CD14-positive monocyte (primary cell): ENCODE measurements around the gene ZC3H12C. TPM values are rescaled to one million over a fixed set of nuclear protein-coding genes. Genes with fewer than 3 reads are reported as not detected.

Experiments
- DNase-seq, 3 donors: peaks; one replicate each; pipeline ENCODE4 v3.0.0-alpha.2; 2011 to 2022
- H2AFZ ChIP-seq: 2 replicates; pipeline ENCODE4 v1.6.0; 2012; ENCODE audit warnings: mild to moderate bottlenecking, low read depth, low read length, inconsistent platforms; ENCODE audit not compliant: insufficient read depth, poor library complexity, severe bottlenecking
- H3K27ac ChIP-seq, 2 donors: 1 replicate in 1 of 2; 2 replicates in 1 of 2; pipeline ENCODE4 v1.5.1; 2012 to 2013; ENCODE audit warnings: low read length in 2 of 2, control low read depth in 1 of 2, inconsistent platforms in 1 of 2, low read depth in 1 of 2, mild to moderate bottlenecking in 1 of 2
- H3K27me3 ChIP-seq, 2 donors: one replicate each; pipeline versions ENCODE4 v1.6.0 to v1.6.1; 2011 to 2013; ENCODE audit warnings: low read length in 2 of 2; ENCODE audit not compliant: control insufficient read depth in 2 of 2, insufficient read depth in 2 of 2
- H3K36me3 ChIP-seq, 2 donors: replicated peaks in 1 of 2; 1 replicate in 1 of 2; 2 replicates in 1 of 2; pipeline versions ENCODE4 v1.5.1 to v1.6.1; 2012 to 2013; ENCODE audit warnings: low read length in 2 of 2, control low read depth in 1 of 2, inconsistent platforms in 1 of 2, mild to moderate bottlenecking in 1 of 2; ENCODE audit not compliant: insufficient read depth in 2 of 2, control insufficient read depth in 1 of 2
- H3K4me1 ChIP-seq, 2 donors: 1 replicate in 1 of 2; 2 replicates in 1 of 2; pipeline versions ENCODE4 v1.5.1 to v1.6.1; 2012 to 2013; ENCODE audit warnings: low read length in 2 of 2, control low read depth in 1 of 2, inconsistent platforms in 1 of 2, mild to moderate bottlenecking in 1 of 2, moderate library complexity in 1 of 2; ENCODE audit not compliant: insufficient read depth in 2 of 2, control insufficient read depth in 1 of 2
- H3K4me2 ChIP-seq: replicated peaks from 2 replicates; pipeline ENCODE3; 2012; ENCODE audit warnings: low read length, moderate library complexity, mild to moderate bottlenecking; ENCODE audit not compliant: poor library complexity, severe bottlenecking; ENCODE audit errors: extremely low read depth
- H3K4me3 ChIP-seq, 3 experiments: fragments of 200-600 bp in 1 of 3; sonication (generic) in 1 of 3; replicated peaks in 1 of 3; 1 replicate in 2 of 3; 2 replicates in 1 of 3; pipeline ENCODE4 v1.5.1; 2011 to 2013; ENCODE audit warnings: low read length in 3 of 3, mild to moderate bottlenecking in 3 of 3, control low read depth in 2 of 3, low read depth in 2 of 3, inconsistent platforms in 1 of 3, moderate library complexity in 1 of 3
- H3K79me2 ChIP-seq: 2 replicates; pipeline ENCODE4 v1.6.0; 2012; ENCODE audit warnings: mild to moderate bottlenecking, control low read depth, inconsistent platforms, low read length, moderate library complexity; ENCODE audit not compliant: insufficient read depth
- H3K9ac ChIP-seq: 2 replicates; pipeline ENCODE4 v1.6.0; 2017; ENCODE audit warnings: low read length, mild to moderate bottlenecking; ENCODE audit not compliant: insufficient read depth, poor library complexity, severe bottlenecking
- H3K9me3 ChIP-seq, 2 donors: replicated peaks in 1 of 2; 1 replicate in 1 of 2; 2 replicates in 1 of 2; pipeline versions ENCODE4 v1.5.1 to v1.6.1; 2012 to 2013; ENCODE audit warnings: low read length in 2 of 2, control low read depth in 1 of 2; ENCODE audit not compliant: control insufficient read depth in 1 of 2, insufficient read depth in 1 of 2
- H4K20me1 ChIP-seq: 2 replicates; pipeline ENCODE4 v1.6.0; 2012; ENCODE audit warnings: mild to moderate bottlenecking, low read length, control low read depth, moderate library complexity; ENCODE audit not compliant: insufficient read depth
- H3K27ac Mint-ChIP-seq, 7 donors: one replicate each; pipeline ENCODE4 v1.8.0; 2020; ENCODE audit warnings: mild to moderate bottlenecking in 7 of 7, mixed read lengths in 7 of 7, moderate library complexity in 6 of 7, inconsistent platforms in 2 of 7
- H3K27me3 Mint-ChIP-seq, 3 donors: one replicate each; pipeline ENCODE4 v1.8.0; 2021 to 2022; ENCODE audit warnings: low read depth in 3 of 3, mild to moderate bottlenecking in 3 of 3, mixed read lengths in 3 of 3, moderate library complexity in 3 of 3, inconsistent platforms in 1 of 3
- H3K36me3 Mint-ChIP-seq, 2 donors: one replicate each; pipeline ENCODE4 v1.8.0; 2020; ENCODE audit warnings: mixed read lengths in 2 of 2, inconsistent platforms in 1 of 2, mild to moderate bottlenecking in 1 of 2
- H3K4me1 Mint-ChIP-seq: one replicate; pipeline ENCODE4 v1.8.0; 2020; ENCODE audit warnings: mild to moderate bottlenecking, mixed read lengths
- H3K4me3 Mint-ChIP-seq, 2 donors: one replicate each; pipeline ENCODE4 v1.8.0; 2020; ENCODE audit warnings: mild to moderate bottlenecking in 2 of 2, mixed read lengths in 2 of 2, moderate library complexity in 1 of 2
- H3K9me3 Mint-ChIP-seq, 7 donors: one replicate each; pipeline ENCODE4 v1.8.0; 2020 to 2022; ENCODE audit warnings: mixed read lengths in 7 of 7, mild to moderate bottlenecking in 6 of 7, moderate library complexity in 6 of 7, inconsistent platforms in 2 of 7
- WGBS: methylation state at CpG from one replicate; pipeline ENCODE4 v1.1.5; 2013; ENCODE audit warnings: missing lambda C conversion rate; ENCODE audit not compliant: insufficient coverage; 5-methylcytosine and 5-hydroxymethylcytosine counted together
- intact Hi-C, 2 donors: fragments of 100-400 bp; cut with micrococcal nuclease; formaldehyde crosslinking; loops; one replicate each; pipeline versions ENCODE4 v1.15.0 to v1.15.1; 2023
- polyA plus RNA-seq, 3 donors: library from polyadenylated mRNA; depleted of rRNA in 1 of 3; unstranded in 2 of 3; stranded (reverse) in 1 of 3; fragments of 300-500 nt in 2 of 3; fragments of >200 nt in 1 of 3; fragmentation: Illumina TruSeq in 2 of 3; gene quantifications; 1 replicate in 2 of 3; 2 replicates in 1 of 3; pipeline ENCODE4 v1.2.3, GENCODE V29; 2012 to 2021
- TF ChIP-seq, protein P1 (sequence below): fragments of 200-600 bp; IDR thresholded peaks from one replicate; pipeline ENCODE4 v1.8.0; 2022; ENCODE audit warnings: antibody characterized with exemption, mild to moderate bottlenecking

ZC3H12C gene
- polyA plus RNA-seq, 3 donors: 0.47 to 2.6 (median 0.73) TPM

DNA sequence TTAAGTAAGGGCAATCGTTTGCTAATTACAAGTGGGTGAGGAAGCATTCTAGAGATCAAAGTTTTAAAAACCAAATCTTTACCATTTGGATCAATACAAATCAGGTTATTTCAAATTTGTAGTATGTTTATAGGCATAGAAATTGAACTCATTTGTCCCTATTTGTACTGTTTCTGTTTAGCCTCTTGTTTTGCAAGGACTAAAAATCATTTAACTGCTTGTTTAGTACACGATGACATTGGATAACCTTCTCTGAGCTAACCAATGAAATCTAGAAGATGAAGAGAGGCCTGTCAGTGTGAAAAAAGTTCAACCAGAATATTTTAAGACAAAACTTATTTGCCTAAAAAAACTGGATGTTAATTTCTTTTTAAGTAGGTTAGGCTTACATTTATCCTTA, 40.0 kb downstream of the ZC3H12C start:
- no peak overlapping the region for H3K4me2 ChIP-seq
- TF ChIP-seq, protein P1, sequence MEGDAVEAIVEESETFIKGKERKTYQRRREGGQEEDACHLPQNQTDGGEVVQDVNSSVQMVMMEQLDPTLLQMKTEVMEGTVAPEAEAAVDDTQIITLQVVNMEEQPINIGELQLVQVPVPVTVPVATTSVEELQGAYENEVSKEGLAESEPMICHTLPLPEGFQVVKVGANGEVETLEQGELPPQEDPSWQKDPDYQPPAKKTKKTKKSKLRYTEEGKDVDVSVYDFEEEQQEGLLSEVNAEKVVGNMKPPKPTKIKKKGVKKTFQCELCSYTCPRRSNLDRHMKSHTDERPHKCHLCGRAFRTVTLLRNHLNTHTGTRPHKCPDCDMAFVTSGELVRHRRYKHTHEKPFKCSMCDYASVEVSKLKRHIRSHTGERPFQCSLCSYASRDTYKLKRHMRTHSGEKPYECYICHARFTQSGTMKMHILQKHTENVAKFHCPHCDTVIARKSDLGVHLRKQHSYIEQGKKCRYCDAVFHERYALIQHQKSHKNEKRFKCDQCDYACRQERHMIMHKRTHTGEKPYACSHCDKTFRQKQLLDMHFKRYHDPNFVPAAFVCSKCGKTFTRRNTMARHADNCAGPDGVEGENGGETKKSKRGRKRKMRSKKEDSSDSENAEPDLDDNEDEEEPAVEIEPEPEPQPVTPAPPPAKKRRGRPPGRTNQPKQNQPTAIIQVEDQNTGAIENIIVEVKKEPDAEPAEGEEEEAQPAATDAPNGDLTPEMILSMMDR: no peak
- H3K4me3 Mint-ChIP-seq: no peak overlapping the region
- no peaks in the 10 kb centered on the region for H3K79me2 ChIP-seq
- H3K4me1 Mint-ChIP-seq: no peaks in the 10 kb centered on the region
- H3K9ac ChIP-seq: no peak overlapping the region
- H3K4me3 ChIP-seq: no peak overlapping the region
- no peak overlapping the region for H2AFZ ChIP-seq
- no peaks in the 10 kb centered on the region for H3K4me1 ChIP-seq
- H3K27ac ChIP-seq: no peak overlapping the region
- peaks cover 2 to 11% of the 10 kb centered on the region in 2 donors for H3K36me3 Mint-ChIP-seq
- H3K27me3 ChIP-seq: no peaks in the 10 kb centered on the region
- intact Hi-C loops: no loop called here
- H3K27me3 Mint-ChIP-seq: no peaks in the 10 kb centered on the region
- H4K20me1 ChIP-seq: no peaks in the 10 kb centered on the region
- no peaks in the 10 kb centered on the region for H3K36me3 ChIP-seq
- no peaks in the 10 kb centered on the region for H3K9me3 ChIP-seq
- H3K9me3 Mint-ChIP-seq: no peaks in the 10 kb centered on the region
- no peak for DNase-seq
- no peak overlapping the region for H3K27ac Mint-ChIP-seq
- no CpG with 5 or more reads among the region's 2 CpGs for WGBS

- intact Hi-C loops: no loop called here
- H3K27ac Mint-ChIP-seq: no peak overlapping the region
- no peak overlapping the region for H2AFZ ChIP-seq
- no peaks in the 10 kb centered on the region for H3K9me3 Mint-ChIP-seq
- no peak overlapping the region for H3K4me2 ChIP-seq
- no peaks in the 10 kb centered on the region for H3K4me1 Mint-ChIP-seq
- WGBS: 100% methylated on average over 4 of the region's 6 CpGs
- H4K20me1 ChIP-seq: no peaks in the 10 kb centered on the region
- H3K36me3 ChIP-seq: no peaks in the 10 kb centered on the region
- no peak overlapping the region for H3K4me3 ChIP-seq
- TF ChIP-seq, protein P1: no peak
- peaks cover 2 to 11% of the 10 kb centered on the region in 2 donors for H3K36me3 Mint-ChIP-seq
- H3K27ac ChIP-seq: no peak overlapping the region
- DNase-seq: no peak
- H3K4me3 Mint-ChIP-seq: no peak overlapping the region
- no peaks in the 10 kb centered on the region for H3K9me3 ChIP-seq
- no peaks in the 10 kb centered on the region for H3K4me1 ChIP-seq
- no peaks in the 10 kb centered on the region for H3K27me3 Mint-ChIP-seq
- H3K79me2 ChIP-seq: no peaks in the 10 kb centered on the region
- H3K27me3 ChIP-seq: no peaks in the 10 kb centered on the region
- H3K9ac ChIP-seq: no peak overlapping the region
Observed at GRCh38 chr11:110134110-110134509, 40.9 kb downstream of the ZC3H12C start.
